ENCODE results near the gene TMEM150B. TPM values are rescaled to one million over a fixed set of nuclear protein-coding genes. Genes with fewer than 3 reads are reported as not detected.

The TMEM150B gene
- polyA plus RNA-seq, 2 of the 4 experiments (the other 2 are of a cell fraction) = 0.26 to 0.39 TPM

DNA sequence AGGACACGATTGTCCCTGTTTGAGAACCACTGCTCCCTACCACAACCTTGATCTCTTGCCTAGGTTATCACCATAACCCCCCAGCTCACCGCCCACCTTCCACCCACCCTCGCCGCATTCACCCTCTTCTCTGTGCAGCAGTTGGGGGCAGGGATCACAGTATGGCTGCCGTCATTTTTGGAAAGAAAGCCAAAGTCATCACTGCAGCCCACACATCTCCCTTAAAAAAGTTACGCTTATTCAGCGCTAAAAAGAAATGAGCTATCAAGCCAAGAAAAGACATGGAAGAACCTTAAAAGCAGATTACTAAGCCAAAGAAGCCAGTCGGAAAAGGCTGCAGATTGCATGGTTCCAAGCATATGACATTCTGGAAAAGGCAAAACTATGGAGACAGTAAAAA is 55.8 kb downstream of the TMEM150B start:
- no peak for FAIRE-seq
- H3K9me3 ChIP-seq = peaks cover 9% of the 10 kb centered on the region; the same call in 2 of the 3 replicates
- H3K4me3 ChIP-seq = no peak overlapping the region
- no peak for DNase-seq (ENCODE audit: low read depth in 1 of 2, low spot score in 1 of 2)
- ATAC-seq = no peak
- POLR2A ChIA-PET = interaction anchor here (1.1 kb wide), 1 partner anchor 11 kb away, joined by 3 read pairs; the partner anchor contains the start of gene HSPBP1
- no peak overlapping the region for H3K4me2 ChIP-seq
- TF ChIP-seq GATA3 (IDR thresholded peaks at IDR 0.05; ENCODE audit: borderline replicate concordance) (no peak), RFX5 (IDR thresholded peaks at IDR 0.05) (no peak), JUN (IDR thresholded peaks at IDR 0.05) (no peak)
- TF ChIP-seq, protein P1, sequence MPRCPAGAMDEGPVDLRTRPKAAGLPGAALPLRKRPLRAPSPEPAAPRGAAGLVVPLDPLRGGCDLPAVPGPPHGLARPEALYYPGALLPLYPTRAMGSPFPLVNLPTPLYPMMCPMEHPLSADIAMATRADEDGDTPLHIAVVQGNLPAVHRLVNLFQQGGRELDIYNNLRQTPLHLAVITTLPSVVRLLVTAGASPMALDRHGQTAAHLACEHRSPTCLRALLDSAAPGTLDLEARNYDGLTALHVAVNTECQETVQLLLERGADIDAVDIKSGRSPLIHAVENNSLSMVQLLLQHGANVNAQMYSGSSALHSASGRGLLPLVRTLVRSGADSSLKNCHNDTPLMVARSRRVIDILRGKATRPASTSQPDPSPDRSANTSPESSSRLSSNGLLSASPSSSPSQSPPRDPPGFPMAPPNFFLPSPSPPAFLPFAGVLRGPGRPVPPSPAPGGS (IDR thresholded peaks at IDR 0.05) = no peak
- TF ChIP-seq, protein P2, sequence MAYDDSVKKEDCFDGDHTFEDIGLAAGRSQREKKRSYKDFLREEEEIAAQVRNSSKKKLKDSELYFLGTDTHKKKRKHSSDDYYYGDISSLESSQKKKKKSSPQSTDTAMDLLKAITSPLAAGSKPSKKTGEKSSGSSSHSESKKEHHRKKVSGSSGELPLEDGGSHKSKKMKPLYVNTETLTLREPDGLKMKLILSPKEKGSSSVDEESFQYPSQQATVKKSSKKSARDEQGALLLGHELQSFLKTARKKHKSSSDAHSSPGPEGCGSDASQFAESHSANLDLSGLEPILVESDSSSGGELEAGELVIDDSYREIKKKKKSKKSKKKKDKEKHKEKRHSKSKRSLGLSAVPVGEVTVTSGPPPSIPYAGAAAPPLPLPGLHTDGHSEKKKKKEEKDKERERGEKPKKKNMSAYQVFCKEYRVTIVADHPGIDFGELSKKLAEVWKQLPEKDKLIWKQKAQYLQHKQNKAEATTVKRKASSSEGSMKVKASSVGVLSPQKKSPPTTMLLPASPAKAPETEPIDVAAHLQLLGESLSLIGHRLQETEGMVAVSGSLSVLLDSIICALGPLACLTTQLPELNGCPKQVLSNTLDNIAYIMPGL (CRISPR knock-in tag; IDR thresholded peaks at IDR 0.05; ENCODE audit: borderline replicate concordance) = no peak
- TF ChIP-seq, protein P3, sequence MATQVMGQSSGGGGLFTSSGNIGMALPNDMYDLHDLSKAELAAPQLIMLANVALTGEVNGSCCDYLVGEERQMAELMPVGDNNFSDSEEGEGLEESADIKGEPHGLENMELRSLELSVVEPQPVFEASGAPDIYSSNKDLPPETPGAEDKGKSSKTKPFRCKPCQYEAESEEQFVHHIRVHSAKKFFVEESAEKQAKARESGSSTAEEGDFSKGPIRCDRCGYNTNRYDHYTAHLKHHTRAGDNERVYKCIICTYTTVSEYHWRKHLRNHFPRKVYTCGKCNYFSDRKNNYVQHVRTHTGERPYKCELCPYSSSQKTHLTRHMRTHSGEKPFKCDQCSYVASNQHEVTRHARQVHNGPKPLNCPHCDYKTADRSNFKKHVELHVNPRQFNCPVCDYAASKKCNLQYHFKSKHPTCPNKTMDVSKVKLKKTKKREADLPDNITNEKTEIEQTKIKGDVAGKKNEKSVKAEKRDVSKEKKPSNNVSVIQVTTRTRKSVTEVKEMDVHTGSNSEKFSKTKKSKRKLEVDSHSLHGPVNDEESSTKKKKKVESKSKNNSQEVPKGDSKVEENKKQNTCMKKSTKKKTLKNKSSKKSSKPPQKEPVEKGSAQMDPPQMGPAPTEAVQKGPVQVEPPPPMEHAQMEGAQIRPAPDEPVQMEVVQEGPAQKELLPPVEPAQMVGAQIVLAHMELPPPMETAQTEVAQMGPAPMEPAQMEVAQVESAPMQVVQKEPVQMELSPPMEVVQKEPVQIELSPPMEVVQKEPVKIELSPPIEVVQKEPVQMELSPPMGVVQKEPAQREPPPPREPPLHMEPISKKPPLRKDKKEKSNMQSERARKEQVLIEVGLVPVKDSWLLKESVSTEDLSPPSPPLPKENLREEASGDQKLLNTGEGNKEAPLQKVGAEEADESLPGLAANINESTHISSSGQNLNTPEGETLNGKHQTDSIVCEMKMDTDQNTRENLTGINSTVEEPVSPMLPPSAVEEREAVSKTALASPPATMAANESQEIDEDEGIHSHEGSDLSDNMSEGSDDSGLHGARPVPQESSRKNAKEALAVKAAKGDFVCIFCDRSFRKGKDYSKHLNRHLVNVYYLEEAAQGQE (IDR thresholded peaks at IDR 0.05) = no peak
- TF ChIP-seq, protein P4, sequence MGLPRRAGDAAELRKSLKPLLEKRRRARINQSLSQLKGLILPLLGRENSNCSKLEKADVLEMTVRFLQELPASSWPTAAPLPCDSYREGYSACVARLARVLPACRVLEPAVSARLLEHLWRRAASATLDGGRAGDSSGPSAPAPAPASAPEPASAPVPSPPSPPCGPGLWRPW (IDR thresholded peaks at IDR 0.05) = no peak
- WGBS (ENCODE audit: missing lambda C conversion rate) = 95% methylated on average over 8 of the region's 8 CpGs
- CTCF ChIA-PET = interaction anchor here (0.9 to 2.2 kb wide), 9 partner anchors 8 to 198 kb away, joined by 3 to 7 read pairs (median 4); partner anchors contain the start of genes PPP6R1 and TMEM238
- no peak overlapping the region for H3K27ac ChIP-seq
- H3K4me1 ChIP-seq = no peaks in the 10 kb centered on the region

DNA sequence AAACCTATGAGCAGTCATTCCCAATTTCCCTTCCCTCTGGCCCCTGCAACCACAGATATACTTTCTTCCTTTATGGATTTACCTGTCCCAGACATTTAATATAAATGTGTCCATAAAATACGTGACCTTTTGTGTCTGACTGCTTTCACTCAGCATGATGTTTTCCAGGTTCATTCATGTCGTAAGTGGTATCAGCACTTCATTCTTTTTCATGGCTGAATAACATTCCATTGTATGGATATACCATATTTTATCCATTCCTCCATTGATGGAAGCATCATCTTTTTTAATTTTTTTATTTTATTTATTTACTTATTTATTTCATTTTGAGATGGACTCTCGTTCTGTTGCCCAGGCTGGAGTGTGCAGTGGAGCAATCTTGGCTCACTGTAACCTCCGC is 58.3 kb downstream of the TMEM150B start:
- Histone ChIP-seq H3K4me3 (no peak overlapping the region), H3K4me2 (no peak overlapping the region), H3K4me1 (no peaks in the 10 kb centered on the region), H3K9me3 (peaks cover 9% of the 10 kb centered on the region; the same call in 2 of the 3 replicates), H3K27ac (no peak overlapping the region)
- ChIA-PET POLR2A (no interaction called here), CTCF (interaction anchor here (1.0 kb wide), 1 partner anchor 106 kb away, joined by 3 read pairs; no protein-coding TSS in a partner anchor)
- FAIRE-seq = no peak
- 93% methylated on average over 4 of the region's 4 CpGs for WGBS (ENCODE audit: missing lambda C conversion rate)
- no peak for ATAC-seq
- TF ChIP-seq MYC (IDR thresholded peaks at IDR 0.05; ENCODE audit: borderline replicate concordance, low read length) (no peak), MAFK (IDR thresholded peaks at IDR 0.05; ENCODE audit: partially characterized antibody) (no peak), HOXB13 (CRISPR knock-in tag; IDR thresholded peaks at IDR 0.05; ENCODE audit: low read depth) (no peak), HDAC2 (IDR thresholded peaks at IDR 0.05) (no peak), POLR2AphosphoS2 (conservative IDR thresholded peaks at IDR 0.05; ENCODE audit: low read length) (no peak), RFX5 (IDR thresholded peaks at IDR 0.05) (no peak), FOSB (CRISPR knock-in tag; IDR thresholded peaks at IDR 0.05) (no peak), EHMT2 (IDR thresholded peaks at IDR 0.05; ENCODE audit: low read depth) (no peak), ZC3H11A (IDR thresholded peaks at IDR 0.05) (no peak), NPAS2 (CRISPR knock-in tag; IDR thresholded peaks at IDR 0.05; ENCODE audit: borderline replicate concordance) (no peak), RNF2 (IDR thresholded peaks at IDR 0.05; ENCODE audit: borderline replicate concordance, low read depth) (no peak)
- TF ChIP-seq, protein P5, sequence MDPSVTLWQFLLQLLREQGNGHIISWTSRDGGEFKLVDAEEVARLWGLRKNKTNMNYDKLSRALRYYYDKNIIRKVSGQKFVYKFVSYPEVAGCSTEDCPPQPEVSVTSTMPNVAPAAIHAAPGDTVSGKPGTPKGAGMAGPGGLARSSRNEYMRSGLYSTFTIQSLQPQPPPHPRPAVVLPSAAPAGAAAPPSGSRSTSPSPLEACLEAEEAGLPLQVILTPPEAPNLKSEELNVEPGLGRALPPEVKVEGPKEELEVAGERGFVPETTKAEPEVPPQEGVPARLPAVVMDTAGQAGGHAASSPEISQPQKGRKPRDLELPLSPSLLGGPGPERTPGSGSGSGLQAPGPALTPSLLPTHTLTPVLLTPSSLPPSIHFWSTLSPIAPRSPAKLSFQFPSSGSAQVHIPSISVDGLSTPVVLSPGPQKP (IDR thresholded peaks at IDR 0.05; ENCODE audit: low read depth, low read length) = no peak
- TF ChIP-seq, protein P6, sequence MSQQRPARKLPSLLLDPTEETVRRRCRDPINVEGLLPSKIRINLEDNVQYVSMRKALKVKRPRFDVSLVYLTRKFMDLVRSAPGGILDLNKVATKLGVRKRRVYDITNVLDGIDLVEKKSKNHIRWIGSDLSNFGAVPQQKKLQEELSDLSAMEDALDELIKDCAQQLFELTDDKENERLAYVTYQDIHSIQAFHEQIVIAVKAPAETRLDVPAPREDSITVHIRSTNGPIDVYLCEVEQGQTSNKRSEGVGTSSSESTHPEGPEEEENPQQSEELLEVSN (IDR thresholded peaks at IDR 0.05; ENCODE audit: borderline replicate concordance, low read depth) = no peak
- TF ChIP-seq, protein P7, sequence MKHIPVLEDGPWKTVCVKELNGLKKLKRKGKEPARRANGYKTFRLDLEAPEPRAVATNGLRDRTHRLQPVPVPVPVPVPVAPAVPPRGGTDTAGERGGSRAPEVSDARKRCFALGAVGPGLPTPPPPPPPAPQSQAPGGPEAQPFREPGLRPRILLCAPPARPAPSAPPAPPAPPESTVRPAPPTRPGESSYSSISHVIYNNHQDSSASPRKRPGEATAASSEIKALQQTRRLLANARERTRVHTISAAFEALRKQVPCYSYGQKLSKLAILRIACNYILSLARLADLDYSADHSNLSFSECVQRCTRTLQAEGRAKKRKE (CRISPR knock-in tag; IDR thresholded peaks at IDR 0.05; ENCODE audit: low read depth) = no peak
- TF ChIP-seq, protein P2 (CRISPR knock-in tag; IDR thresholded peaks at IDR 0.05; ENCODE audit: borderline replicate concordance) = no peak
- DNase-seq (ENCODE audit: low read depth in 1 of 2, low spot score in 1 of 2) = no peak

Data from A549 (cell line).